Measurements from ENCODE around the gene USP2. TPM values are rescaled to one million over a fixed set of nuclear protein-coding genes. Genes with fewer than 3 reads are reported as not detected.
A peak's percentile ranks its signal among the peaks of the same experiment; 100 is the strongest.

The USP2 gene
- total RNA-seq, 1 donor from 2014 or later: 135 TPM

DNA sequence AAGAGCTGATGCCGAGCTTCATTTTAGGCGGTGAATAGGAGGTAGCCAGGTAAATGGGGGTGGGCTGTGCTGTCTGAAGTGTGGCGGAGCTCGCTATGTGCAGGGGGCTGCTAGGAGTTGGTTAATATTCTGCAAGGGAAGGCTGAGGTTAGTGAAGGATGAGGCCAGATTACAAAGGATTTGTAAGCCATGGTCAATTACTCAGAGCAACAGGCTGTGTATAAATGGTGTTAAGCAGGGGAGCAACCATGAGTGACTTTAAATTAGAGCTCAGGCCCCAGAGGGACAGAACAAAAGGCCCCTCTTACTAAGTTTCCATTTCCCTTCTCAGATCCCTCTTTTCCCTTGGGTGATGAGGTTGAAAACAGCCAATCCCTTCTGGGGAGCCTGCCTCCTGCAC is 57.3 kb downstream of the USP2 start:
- H3K4me3 ChIP-seq: no peak overlapping the region
- no peaks in the 10 kb centered on the region for H3K27me3 ChIP-seq (ENCODE audit: low read depth)
- H3K36me3 ChIP-seq: no peaks in the 10 kb centered on the region
- no peak for TF ChIP-seq CTCF (IDR thresholded peaks at IDR 0.05; ENCODE audit: borderline replicate concordance)
- no peak overlapping the region for H3K27ac ChIP-seq (replicated peaks)
- peaks cover 45% of the 10 kb centered on the region for H3K4me1 ChIP-seq
- H3K9me3 ChIP-seq (replicated peaks): no peaks in the 10 kb centered on the region
- no peak for DNase-seq
- intact Hi-C loops (cut with micrococcal nuclease): no loop called here

DNA sequence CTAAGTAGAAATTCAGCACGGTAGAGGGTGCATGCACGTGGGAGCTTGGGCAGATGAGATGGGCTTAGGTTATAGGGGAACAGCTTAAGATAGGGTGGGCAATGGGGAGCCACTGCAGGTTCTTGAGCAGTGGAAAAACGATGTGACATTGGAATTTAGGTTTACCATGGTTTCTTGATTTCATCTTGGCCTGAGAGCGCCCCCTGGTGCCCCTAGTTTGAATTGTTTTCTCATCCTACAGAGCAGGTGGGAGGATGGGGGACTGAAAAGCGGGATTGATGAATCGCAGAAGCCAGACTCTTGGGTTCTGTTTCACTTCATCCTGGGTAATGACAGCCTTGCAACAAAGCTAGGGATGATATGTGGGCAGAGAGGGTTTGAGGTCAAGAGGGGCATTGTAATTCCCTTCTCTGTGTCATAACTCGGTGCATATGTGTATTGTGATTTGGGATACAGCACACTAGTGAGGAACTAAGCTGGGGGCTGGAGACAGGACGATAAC is 57.9 kb downstream of the USP2 start:
- peak; percentile 89 for TF ChIP-seq CTCF (IDR thresholded peaks at IDR 0.05; ENCODE audit: borderline replicate concordance)
- Histone ChIP-seq H3K4me3 (no peak overlapping the region), H3K4me1 (peaks cover 51% of the 10 kb centered on the region), H3K9me3 (replicated peaks) (no peaks in the 10 kb centered on the region), H3K27ac (replicated peaks) (peak overlapping the region; percentile 92), H3K36me3 (no peaks in the 10 kb centered on the region), H3K27me3 (ENCODE audit: low read depth) (no peaks in the 10 kb centered on the region)
- DNase-seq: peak; percentile 73
- intact Hi-C loops (cut with micrococcal nuclease): no loop called here

GRCh38 chr11:119322921-119323531 is 58.5 kb downstream of the USP2 start:
- intact Hi-C loops (cut with micrococcal nuclease): no loop called here
- H3K9me3 ChIP-seq (replicated peaks): no peaks in the 10 kb centered on the region
- no peaks in the 10 kb centered on the region for H3K36me3 ChIP-seq
- H3K4me3 ChIP-seq: no peak overlapping the region
- peaks cover 56% of the 10 kb centered on the region for H3K4me1 ChIP-seq
- H3K27ac ChIP-seq (replicated peaks): peak overlapping the region; percentile 92
- H3K27me3 ChIP-seq (ENCODE audit: low read depth): no peaks in the 10 kb centered on the region
- DNase-seq: no peak
- TF ChIP-seq CTCF (IDR thresholded peaks at IDR 0.05; ENCODE audit: borderline replicate concordance): no peak

DNA sequence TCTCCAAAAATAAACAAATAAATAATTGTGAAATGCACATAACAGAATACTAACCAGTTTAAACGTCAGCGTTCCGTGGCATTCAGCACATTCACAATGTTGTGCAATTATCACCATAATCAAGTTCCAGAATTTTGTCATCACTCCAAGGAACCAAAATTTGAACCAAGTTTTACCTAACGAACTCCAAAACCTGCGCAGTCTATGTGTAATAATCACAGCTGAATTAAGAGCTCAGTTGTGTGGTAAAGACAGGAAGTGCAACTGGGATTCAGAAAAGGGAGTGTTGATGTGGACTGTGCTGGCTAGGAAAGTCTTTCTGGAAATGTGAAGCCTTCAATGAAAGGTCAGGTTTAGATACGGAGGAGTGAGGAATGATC is 59.1 kb downstream of the USP2 start:
- DNase-seq: no peak
- no peaks in the 10 kb centered on the region for H3K36me3 ChIP-seq
- intact Hi-C loops (cut with micrococcal nuclease): no loop called here
- peak overlapping the region; percentile 68 for H3K4me3 ChIP-seq
- H3K27ac ChIP-seq (replicated peaks): peak overlapping the region; percentile 92
- H3K9me3 ChIP-seq (replicated peaks): no peaks in the 10 kb centered on the region
- peak; percentile 18 for TF ChIP-seq CTCF (IDR thresholded peaks at IDR 0.05; ENCODE audit: borderline replicate concordance)
- no peaks in the 10 kb centered on the region for H3K27me3 ChIP-seq (ENCODE audit: low read depth)
- peaks cover 63% of the 10 kb centered on the region for H3K4me1 ChIP-seq

- peak overlapping the region; percentile 92 for H3K27ac ChIP-seq (replicated peaks)
- no peaks in the 10 kb centered on the region for H3K36me3 ChIP-seq
- DNase-seq: peak; percentile 74
- peak overlapping the region; percentile 68 for H3K4me3 ChIP-seq
- no peaks in the 10 kb centered on the region for H3K9me3 ChIP-seq (replicated peaks)
- H3K4me1 ChIP-seq: peaks cover 75% of the 10 kb centered on the region
- no peak for TF ChIP-seq CTCF (IDR thresholded peaks at IDR 0.05; ENCODE audit: borderline replicate concordance)
- intact Hi-C loops (cut with micrococcal nuclease): no loop called here
- H3K27me3 ChIP-seq (ENCODE audit: low read depth): no peaks in the 10 kb centered on the region
Measured at GRCh38 chr11:119320776-119321524, 60.5 kb downstream of the USP2 start.
